Measurements from ENCODE around the gene PPIA. TPM values are rescaled to one million over a fixed set of nuclear protein-coding genes. Genes with fewer than 3 reads are reported as not detected.
A peak's percentile ranks its signal among the peaks of the same experiment; 100 is the strongest.

PPIA gene
- total RNA-seq, 1 donor = 1,612 TPM

DNA sequence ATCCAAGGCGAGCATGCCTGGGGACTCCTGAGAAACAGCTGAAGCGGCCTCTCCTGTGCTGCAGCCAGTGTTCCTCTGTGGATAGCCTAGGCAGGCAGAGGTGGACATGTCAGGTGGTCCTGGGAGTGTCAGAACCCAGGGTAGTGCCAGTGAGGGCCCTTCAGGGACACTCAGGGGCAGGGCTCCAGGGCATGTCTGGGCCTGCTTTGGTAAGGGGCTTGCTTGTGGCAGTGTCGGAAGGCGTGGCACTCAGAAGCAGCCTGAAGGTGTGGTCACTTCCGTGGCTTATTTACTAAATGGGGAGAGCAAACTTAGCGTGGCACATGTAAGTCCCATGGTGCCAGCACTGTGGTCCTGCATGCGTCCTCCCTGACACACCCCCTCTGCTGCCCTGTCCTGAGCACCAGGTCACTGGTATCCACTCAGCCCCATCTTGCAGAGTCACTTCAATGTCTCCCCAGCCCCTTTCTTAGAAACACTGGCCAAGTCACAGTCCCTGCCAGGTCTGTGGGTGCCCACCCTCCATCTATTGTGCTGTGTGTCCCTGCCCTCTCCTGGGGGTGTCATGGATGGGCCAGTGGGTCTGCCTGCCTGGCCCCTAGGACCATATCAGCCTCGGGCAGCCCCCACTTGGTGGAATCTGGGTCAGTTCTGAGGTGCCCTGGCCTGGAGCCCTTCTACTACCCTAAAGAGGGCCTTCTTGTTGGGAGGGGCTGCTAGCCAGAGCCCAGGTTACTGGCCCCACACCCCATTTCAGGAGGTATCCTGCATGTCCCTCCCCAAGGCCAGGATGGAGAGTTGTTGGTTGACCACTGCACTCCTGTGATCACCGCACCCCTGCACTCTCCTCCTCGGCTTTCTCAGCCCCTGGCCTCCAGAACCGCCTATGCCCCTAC lies 41.4 kb upstream of the PPIA start:
- peaks cover 35% of the 10 kb centered on the region for H4K20me1 ChIP-seq (ENCODE audit: insufficient read depth, low read length)
- H3K4me2 ChIP-seq (ENCODE audit: insufficient read depth, low read length) = no peak overlapping the region
- H3K36me3 ChIP-seq (ENCODE audit: insufficient read depth, low read length) = peaks cover 14% of the 10 kb centered on the region
- peak overlapping the region; percentile 11 for H3K27ac ChIP-seq (ENCODE audit: low read depth, low read length)
- no peaks in the 10 kb centered on the region for H3K9me3 ChIP-seq (ENCODE audit: low read depth, low read length)
- TF ChIP-seq, protein P1, sequence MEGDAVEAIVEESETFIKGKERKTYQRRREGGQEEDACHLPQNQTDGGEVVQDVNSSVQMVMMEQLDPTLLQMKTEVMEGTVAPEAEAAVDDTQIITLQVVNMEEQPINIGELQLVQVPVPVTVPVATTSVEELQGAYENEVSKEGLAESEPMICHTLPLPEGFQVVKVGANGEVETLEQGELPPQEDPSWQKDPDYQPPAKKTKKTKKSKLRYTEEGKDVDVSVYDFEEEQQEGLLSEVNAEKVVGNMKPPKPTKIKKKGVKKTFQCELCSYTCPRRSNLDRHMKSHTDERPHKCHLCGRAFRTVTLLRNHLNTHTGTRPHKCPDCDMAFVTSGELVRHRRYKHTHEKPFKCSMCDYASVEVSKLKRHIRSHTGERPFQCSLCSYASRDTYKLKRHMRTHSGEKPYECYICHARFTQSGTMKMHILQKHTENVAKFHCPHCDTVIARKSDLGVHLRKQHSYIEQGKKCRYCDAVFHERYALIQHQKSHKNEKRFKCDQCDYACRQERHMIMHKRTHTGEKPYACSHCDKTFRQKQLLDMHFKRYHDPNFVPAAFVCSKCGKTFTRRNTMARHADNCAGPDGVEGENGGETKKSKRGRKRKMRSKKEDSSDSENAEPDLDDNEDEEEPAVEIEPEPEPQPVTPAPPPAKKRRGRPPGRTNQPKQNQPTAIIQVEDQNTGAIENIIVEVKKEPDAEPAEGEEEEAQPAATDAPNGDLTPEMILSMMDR (IDR thresholded peaks at IDR 0.05; ENCODE audit: extremely low read depth, low read depth, low read length) = no peak
- peak; percentile 62 for DNase-seq (ENCODE audit: insufficient read length, low spot score, missing footprints)
- H2AFZ ChIP-seq (ENCODE audit: low read length) = no peak overlapping the region
- peaks cover 2% of the 10 kb centered on the region for H3K4me1 ChIP-seq (ENCODE audit: insufficient read depth, low read length)
- peaks cover 72% of the 10 kb centered on the region for H3K79me2 ChIP-seq (ENCODE audit: insufficient read depth, low read length)
- no peaks in the 10 kb centered on the region for H3K27me3 ChIP-seq (ENCODE audit: insufficient read depth, low read length)
- H3K4me3 ChIP-seq (ENCODE audit: insufficient read depth, low read length) = no peak overlapping the region

DNA sequence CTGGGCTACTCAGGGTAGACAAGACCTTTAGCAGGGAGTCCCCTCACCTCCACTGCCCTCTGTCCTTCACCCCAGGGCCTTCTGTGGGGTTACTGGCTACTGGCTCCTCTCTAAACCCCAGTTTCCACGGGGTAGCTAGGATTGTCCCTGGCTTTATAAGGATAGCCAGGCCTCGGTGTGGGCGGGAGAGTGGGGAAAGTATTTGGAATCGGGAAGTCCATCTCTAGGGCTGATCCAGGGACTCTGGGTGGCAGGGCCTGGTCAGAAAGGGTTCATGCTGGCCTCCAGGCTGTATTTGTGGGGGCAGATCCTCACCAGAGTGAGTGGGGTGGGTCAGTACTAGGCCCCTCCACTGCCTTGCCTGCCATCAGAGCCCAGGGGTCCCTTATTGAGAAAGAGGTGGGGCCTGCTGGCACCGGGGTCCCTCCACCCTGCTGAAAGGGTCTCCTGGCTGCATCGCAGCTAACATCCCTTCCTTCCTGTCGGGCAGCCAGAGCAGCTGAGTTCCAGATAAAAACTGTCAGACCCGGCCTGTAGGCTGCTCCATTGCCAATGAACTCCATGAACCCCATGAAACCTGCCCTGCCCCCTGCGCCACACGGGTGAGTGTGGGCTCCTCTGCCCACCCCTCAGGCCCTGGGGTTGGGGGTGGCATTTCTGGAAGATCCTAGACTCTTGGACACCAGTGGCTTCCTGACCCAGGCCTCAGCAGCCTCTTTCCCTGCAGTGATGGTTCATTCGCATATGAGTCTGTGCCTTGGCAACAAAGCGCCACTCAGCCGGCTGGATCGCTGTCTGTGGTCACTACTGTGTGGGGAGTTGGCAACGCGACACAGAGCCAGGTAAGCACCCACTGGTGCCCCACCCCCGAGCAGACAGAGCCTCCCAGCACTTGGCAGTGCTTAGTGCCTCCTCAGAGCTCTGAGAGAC lies 40.5 kb upstream of the PPIA start:
- Histone ChIP-seq H3K36me3 (ENCODE audit: insufficient read depth, low read length) (peaks cover 16% of the 10 kb centered on the region), H3K4me1 (ENCODE audit: insufficient read depth, low read length) (peaks cover 2% of the 10 kb centered on the region), H3K27ac (ENCODE audit: low read depth, low read length) (peak overlapping the region; percentile 11), H3K4me2 (ENCODE audit: insufficient read depth, low read length) (no peak overlapping the region), H2AFZ (ENCODE audit: low read length) (no peak overlapping the region), H3K9me3 (ENCODE audit: low read depth, low read length) (no peaks in the 10 kb centered on the region), H3K27me3 (ENCODE audit: insufficient read depth, low read length) (no peaks in the 10 kb centered on the region), H4K20me1 (ENCODE audit: insufficient read depth, low read length) (peaks cover 26% of the 10 kb centered on the region), H3K79me2 (ENCODE audit: insufficient read depth, low read length) (peaks cover 63% of the 10 kb centered on the region), H3K4me3 (ENCODE audit: insufficient read depth, low read length) (no peak overlapping the region)
- DNase-seq (ENCODE audit: insufficient read length, low spot score, missing footprints) = peak; percentile 91
- TF ChIP-seq, protein P1 (IDR thresholded peaks at IDR 0.05; ENCODE audit: extremely low read depth, low read depth, low read length) = no peak

DNA sequence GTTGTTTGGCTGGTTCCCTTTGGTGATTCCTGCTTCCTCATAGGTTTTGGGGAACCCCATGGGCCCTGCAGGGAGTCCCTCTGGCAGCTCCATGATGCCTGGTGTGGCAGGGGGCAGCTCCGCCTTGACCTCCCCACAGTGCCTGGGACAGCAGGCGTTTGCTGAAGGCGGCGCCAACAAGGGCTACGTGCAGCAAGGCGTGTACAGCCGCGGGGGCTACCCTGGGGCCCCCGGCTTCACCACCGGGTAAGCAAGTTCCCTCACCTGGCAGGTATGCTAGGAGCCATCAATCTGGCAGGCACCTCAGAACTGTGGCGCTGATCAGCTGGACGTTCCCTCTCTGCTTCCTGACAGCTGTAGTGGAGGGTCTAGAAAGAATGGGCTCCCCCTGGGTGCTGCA lies 39.6 kb upstream of the PPIA start:
- no peaks in the 10 kb centered on the region for H3K9me3 ChIP-seq (ENCODE audit: low read depth, low read length)
- H3K27me3 ChIP-seq (ENCODE audit: insufficient read depth, low read length) = no peaks in the 10 kb centered on the region
- H3K79me2 ChIP-seq (ENCODE audit: insufficient read depth, low read length) = peaks cover 53% of the 10 kb centered on the region
- no peak overlapping the region for H3K27ac ChIP-seq (ENCODE audit: low read depth, low read length)
- TF ChIP-seq, protein P1 (IDR thresholded peaks at IDR 0.05; ENCODE audit: extremely low read depth, low read depth, low read length) = no peak
- H3K36me3 ChIP-seq (ENCODE audit: insufficient read depth, low read length) = peaks cover 18% of the 10 kb centered on the region
- peaks cover 2% of the 10 kb centered on the region for H3K4me1 ChIP-seq (ENCODE audit: insufficient read depth, low read length)
- H3K4me2 ChIP-seq (ENCODE audit: insufficient read depth, low read length) = no peak overlapping the region
- no peak overlapping the region for H2AFZ ChIP-seq (ENCODE audit: low read length)
- peaks cover 20% of the 10 kb centered on the region for H4K20me1 ChIP-seq (ENCODE audit: insufficient read depth, low read length)
- DNase-seq (ENCODE audit: insufficient read length, low spot score, missing footprints) = no peak
- H3K4me3 ChIP-seq (ENCODE audit: insufficient read depth, low read length) = no peak overlapping the region

Measured in osteoblast (primary cell).